ENCODE measurements around the gene STK16. TPM values are rescaled to one million over a fixed set of nuclear protein-coding genes. Genes with fewer than 3 reads are reported as not detected.

The STK16 gene
- total and polyA plus RNA-seq, 2 of the 13 experiments (the other 11 are each of a cell fraction or from before 2014, with no cell fraction given): 28.0 to 50.9 TPM

GRCh38 chr2:219207134-219207883, 38.0 kb upstream of the STK16 start (continued):
- TF ChIP-seq FOXC1 (CRISPR knock-in tag; IDR thresholded peaks at IDR 0.05; ENCODE audit: borderline replicate concordance) (0 out of 2 replicates have a peak, but pooled peaks have one; percentile 3), ZNF354B (CRISPR knock-in tag; IDR thresholded peaks at IDR 0.05) (no peak), BORCS8-MEF2B (CRISPR knock-in tag; IDR thresholded peaks at IDR 0.05) (no peak), EHMT2 (IDR thresholded peaks at IDR 0.05; ENCODE audit: borderline replicate concordance, low read depth, low read length) (no peak), ZNF496 (CRISPR knock-in tag; IDR thresholded peaks at IDR 0.05; ENCODE audit: insufficient replicate concordance) (no peak), ZKSCAN8 (CRISPR knock-in tag; IDR thresholded peaks at IDR 0.05; ENCODE audit: borderline replicate concordance) (no peak), NR1H2 (CRISPR knock-in tag; IDR thresholded peaks at IDR 0.05; ENCODE audit: borderline replicate concordance, low read depth) (no peak), ZSCAN12 (CRISPR knock-in tag; IDR thresholded peaks at IDR 0.05) (no peak), PTBP1 (IDR thresholded peaks at IDR 0.05; ENCODE audit: low read depth, low read length, poor library complexity, severe bottlenecking) (no peak), ZNF567 (CRISPR knock-in tag; IDR thresholded peaks at IDR 0.05; ENCODE audit: borderline replicate concordance) (0 out of 2 replicates have a peak, but pooled peaks have one; percentile 7), ZNF207 (IDR thresholded peaks at IDR 0.05; ENCODE audit: borderline replicate concordance) (no peak), ZNF180 (CRISPR knock-in tag; IDR thresholded peaks at IDR 0.05; ENCODE audit: borderline replicate concordance, low read depth) (no peak), ZNF30 (CRISPR knock-in tag; IDR thresholded peaks at IDR 0.05) (no peak), ZNF326 (CRISPR knock-in tag; IDR thresholded peaks at IDR 0.05; ENCODE audit: borderline replicate concordance) (no peak), ZNF12 (CRISPR knock-in tag; IDR thresholded peaks at IDR 0.05) (0 out of 2 replicates have a peak, but pooled peaks have one; percentile 36), ZNF781 (CRISPR knock-in tag; IDR thresholded peaks at IDR 0.05; ENCODE audit: borderline replicate concordance, not compliant biosample characterization) (peak; percentile 49), ZBTB37 (CRISPR knock-in tag; IDR thresholded peaks at IDR 0.05) (no peak), PHF8 (CRISPR knock-in tag; IDR thresholded peaks at IDR 0.05) (no peak), ZNF484 (CRISPR knock-in tag; IDR thresholded peaks at IDR 0.05; ENCODE audit: borderline replicate concordance, low read depth) (no peak), ZFP36L1 (CRISPR knock-in tag; IDR thresholded peaks at IDR 0.05) (no peak), IKZF1 (IDR thresholded peaks at IDR 0.05) (no peak), ZBTB10 (CRISPR knock-in tag; IDR thresholded peaks at IDR 0.05; ENCODE audit: borderline replicate concordance) (no peak), FIP1L1 (IDR thresholded peaks at IDR 0.05; ENCODE audit: borderline replicate concordance, insufficient read depth, low read depth, low read length) (no peak), ZFAT (CRISPR knock-in tag; conservative IDR thresholded peaks at IDR 0.05) (no peak)
- TF ChIP-seq, protein P1, sequence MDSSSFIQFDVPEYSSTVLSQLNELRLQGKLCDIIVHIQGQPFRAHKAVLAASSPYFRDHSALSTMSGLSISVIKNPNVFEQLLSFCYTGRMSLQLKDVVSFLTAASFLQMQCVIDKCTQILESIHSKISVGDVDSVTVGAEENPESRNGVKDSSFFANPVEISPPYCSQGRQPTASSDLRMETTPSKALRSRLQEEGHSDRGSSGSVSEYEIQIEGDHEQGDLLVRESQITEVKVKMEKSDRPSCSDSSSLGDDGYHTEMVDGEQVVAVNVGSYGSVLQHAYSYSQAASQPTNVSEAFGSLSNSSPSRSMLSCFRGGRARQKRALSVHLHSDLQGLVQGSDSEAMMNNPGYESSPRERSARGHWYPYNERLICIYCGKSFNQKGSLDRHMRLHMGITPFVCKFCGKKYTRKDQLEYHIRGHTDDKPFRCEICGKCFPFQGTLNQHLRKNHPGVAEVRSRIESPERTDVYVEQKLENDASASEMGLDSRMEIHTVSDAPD (CRISPR knock-in tag; IDR thresholded peaks at IDR 0.05): no peak
